ENCODE measurements around the gene SMARCB1. TPM values are rescaled to one million over a fixed set of nuclear protein-coding genes. Genes with fewer than 3 reads are reported as not detected.
A peak's percentile ranks its signal among the peaks of the same experiment; 100 is the strongest.

Gene SMARCB1
- polyA plus RNA-seq, 1 of the 3 experiments (the other 2 are of a cell fraction): 215 TPM

GRCh38 chr22:23845265-23846080, 58.7 kb downstream of the SMARCB1 start (continued):
- TF ChIP-seq FOXJ3 (CRISPR knock-in tag; IDR thresholded peaks at IDR 0.05) (no peak), RAD21 (IDR thresholded peaks at IDR 0.05; ENCODE audit: low read length) (no peak), TAF1 (IDR thresholded peaks at IDR 0.05; ENCODE audit: borderline replicate concordance, low read depth, low read length) (no peak), YY1 (IDR thresholded peaks at IDR 0.05; ENCODE audit: low read depth) (no peak), CTCF (IDR thresholded peaks at IDR 0.05) (no peak)
- TF ChIP-seq, protein P1, sequence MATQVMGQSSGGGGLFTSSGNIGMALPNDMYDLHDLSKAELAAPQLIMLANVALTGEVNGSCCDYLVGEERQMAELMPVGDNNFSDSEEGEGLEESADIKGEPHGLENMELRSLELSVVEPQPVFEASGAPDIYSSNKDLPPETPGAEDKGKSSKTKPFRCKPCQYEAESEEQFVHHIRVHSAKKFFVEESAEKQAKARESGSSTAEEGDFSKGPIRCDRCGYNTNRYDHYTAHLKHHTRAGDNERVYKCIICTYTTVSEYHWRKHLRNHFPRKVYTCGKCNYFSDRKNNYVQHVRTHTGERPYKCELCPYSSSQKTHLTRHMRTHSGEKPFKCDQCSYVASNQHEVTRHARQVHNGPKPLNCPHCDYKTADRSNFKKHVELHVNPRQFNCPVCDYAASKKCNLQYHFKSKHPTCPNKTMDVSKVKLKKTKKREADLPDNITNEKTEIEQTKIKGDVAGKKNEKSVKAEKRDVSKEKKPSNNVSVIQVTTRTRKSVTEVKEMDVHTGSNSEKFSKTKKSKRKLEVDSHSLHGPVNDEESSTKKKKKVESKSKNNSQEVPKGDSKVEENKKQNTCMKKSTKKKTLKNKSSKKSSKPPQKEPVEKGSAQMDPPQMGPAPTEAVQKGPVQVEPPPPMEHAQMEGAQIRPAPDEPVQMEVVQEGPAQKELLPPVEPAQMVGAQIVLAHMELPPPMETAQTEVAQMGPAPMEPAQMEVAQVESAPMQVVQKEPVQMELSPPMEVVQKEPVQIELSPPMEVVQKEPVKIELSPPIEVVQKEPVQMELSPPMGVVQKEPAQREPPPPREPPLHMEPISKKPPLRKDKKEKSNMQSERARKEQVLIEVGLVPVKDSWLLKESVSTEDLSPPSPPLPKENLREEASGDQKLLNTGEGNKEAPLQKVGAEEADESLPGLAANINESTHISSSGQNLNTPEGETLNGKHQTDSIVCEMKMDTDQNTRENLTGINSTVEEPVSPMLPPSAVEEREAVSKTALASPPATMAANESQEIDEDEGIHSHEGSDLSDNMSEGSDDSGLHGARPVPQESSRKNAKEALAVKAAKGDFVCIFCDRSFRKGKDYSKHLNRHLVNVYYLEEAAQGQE (IDR thresholded peaks at IDR 0.05; ENCODE audit: low read depth, low read length): no peak
- TF ChIP-seq, protein P2, sequence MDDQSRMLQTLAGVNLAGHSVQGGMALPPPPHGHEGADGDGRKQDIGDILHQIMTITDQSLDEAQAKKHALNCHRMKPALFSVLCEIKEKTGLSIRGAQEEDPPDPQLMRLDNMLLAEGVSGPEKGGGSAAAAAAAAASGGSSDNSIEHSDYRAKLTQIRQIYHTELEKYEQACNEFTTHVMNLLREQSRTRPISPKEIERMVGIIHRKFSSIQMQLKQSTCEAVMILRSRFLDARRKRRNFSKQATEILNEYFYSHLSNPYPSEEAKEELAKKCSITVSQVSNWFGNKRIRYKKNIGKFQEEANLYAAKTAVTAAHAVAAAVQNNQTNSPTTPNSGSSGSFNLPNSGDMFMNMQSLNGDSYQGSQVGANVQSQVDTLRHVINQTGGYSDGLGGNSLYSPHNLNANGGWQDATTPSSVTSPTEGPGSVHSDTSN (IDR thresholded peaks at IDR 0.05): no peak

GRCh38 chr22:23846081-23846469, 59.3 kb downstream of the SMARCB1 start:
- no peaks in the 10 kb centered on the region for H3K9me3 ChIP-seq
- H3K4me2 ChIP-seq: no peak overlapping the region; the same call in 1 of the 2 replicates
- H3K4me3 ChIP-seq (ENCODE audit: low read depth in 2 of 2, low read length in 1 of 2): no peak overlapping the region
- no peak overlapping the region for H3K9ac ChIP-seq
- ChIA-PET POLR2A (interaction anchor here (0.6 to 2.5 kb wide), 10 partner anchors 11 to 78 kb away, joined by 3 to 13 read pairs (median 4); partner anchors contain the start of genes CHCHD10, MIF and SLC2A11), CTCF (interaction anchor here (0.7 to 10.1 kb wide), 9 partner anchors 11 to 85 kb away, joined by 3 to 277 read pairs (median 5); partner anchors contain the start of genes C22orf15, CHCHD10, MMP11 and SLC2A11)
- peaks cover 4 to 39% of the 10 kb centered on the region in 2 experiments for H3K4me1 ChIP-seq (ENCODE audit: control insufficient read depth in 1 of 2, insufficient read depth in 2 of 2, low read depth in 1 of 2, low read length in 1 of 2)
- TF ChIP-seq RFX5 (IDR thresholded peaks at IDR 0.05; ENCODE audit: low read length) (no peak), EP300 (IDR thresholded peaks at IDR 0.05; ENCODE audit: borderline replicate concordance in 1 of 2, low read depth in 1 of 2, low read length in 1 of 2) (no peak), NRF1 (IDR thresholded peaks at IDR 0.05; ENCODE audit: low read depth, low read length) (no peak), GABPA (IDR thresholded peaks at IDR 0.05; ENCODE audit: low read depth) (no peak), CTCF (IDR thresholded peaks at IDR 0.05) (no peak), RXRA (IDR thresholded peaks at IDR 0.05; ENCODE audit: borderline replicate concordance, low read depth) (no peak), USF2 (IDR thresholded peaks at IDR 0.05; ENCODE audit: borderline replicate concordance, low read depth, low read length) (no peak)
- H4K20me1 ChIP-seq (ENCODE audit: insufficient read depth): no peaks in the 10 kb centered on the region
- no peaks in the 10 kb centered on the region for H3K27me3 ChIP-seq (ENCODE audit: insufficient read depth)
- 83% methylated on average over 7 of the region's 7 CpGs for WGBS (ENCODE audit: low lambda C conversion rate)
- peak overlapping the region; percentile 35; the same call in 1 of the 2 replicates for H2AFZ ChIP-seq (ENCODE audit: low read depth)
- no peaks in the 10 kb centered on the region for H3F3A ChIP-seq (replicated peaks; ENCODE audit: insufficient read depth)
- H3K79me2 ChIP-seq (ENCODE audit: insufficient read depth): no peaks in the 10 kb centered on the region
- H3K9me2 ChIP-seq: no peaks in the 10 kb centered on the region
- no peaks in the 10 kb centered on the region for H3K36me3 ChIP-seq (replicated peaks in 1 of 2; ENCODE audit: control insufficient read depth in 1 of 2, insufficient read depth in 2 of 2, low read length in 1 of 2)
- H3K27ac ChIP-seq (ENCODE audit: low read depth in 2 of 2, low read length in 1 of 2): peak overlapping the region; percentile 44 to 91; a peak in 3 of 4 replicates
- DNase-seq: no peak

Data from SK-N-SH (cell line).